ENCODE data around the gene GCSAML. TPM values are rescaled to one million over a fixed set of nuclear protein-coding genes. Genes with fewer than 3 reads are reported as not detected.

GCSAML gene
- total and polyA plus RNA-seq, 2 experiments from 2014 or later: not detected

DNA sequence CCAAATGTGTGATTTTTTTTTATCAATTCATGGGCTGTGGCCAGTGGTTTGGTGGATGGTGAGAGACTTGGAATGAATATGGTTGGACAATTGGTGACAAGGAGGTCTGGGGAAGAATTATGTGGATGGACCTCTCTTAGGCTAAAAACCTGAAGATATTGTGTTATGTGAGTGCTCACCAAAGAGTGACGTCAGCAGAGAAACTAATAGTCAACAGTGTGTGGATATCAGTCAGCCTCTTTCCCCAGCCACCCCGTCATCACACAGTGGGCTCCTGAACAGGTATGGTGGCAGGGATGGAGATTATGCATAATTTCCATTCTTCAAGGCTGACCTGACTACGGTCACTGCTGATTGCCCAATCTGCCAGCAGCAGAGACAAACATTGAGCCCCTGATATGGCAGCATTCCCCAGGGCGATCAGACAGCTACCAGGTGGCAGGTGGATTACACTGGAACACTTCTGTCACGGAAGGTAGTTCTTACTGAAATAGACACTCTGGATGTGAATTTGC is 30.1 kb downstream of the GCSAML start:
- no peaks in the 10 kb centered on the region for H3K9me3 Mint-ChIP-seq

DNA sequence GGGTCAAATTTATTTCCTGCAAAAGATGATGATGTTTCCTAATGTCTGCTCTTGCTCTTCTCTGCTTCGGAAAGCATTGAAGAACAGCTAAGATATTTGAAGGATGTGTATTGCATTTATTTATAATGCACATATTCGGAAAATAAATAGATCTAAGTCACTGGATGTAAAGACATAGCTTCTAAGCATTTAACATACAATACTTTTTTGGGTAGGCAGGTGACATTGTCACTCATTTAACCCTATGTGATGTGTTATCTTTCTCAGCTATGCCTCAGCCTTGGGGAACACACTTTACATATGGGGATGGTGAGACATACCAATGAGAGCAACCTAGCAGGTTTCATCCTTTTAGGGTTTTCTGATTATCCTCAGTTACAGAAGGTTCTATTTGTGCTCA is 39.1 kb downstream of the GCSAML start, which contains the start of gene OR2G2:
OR2G2 (plus strand) TSS at position 301 of the 400 bp plus-strand sequence; CDS start at position 301, 0 bp downstream.
- Mint-ChIP-seq H3K27ac (no peak within 1 kb of the TSS), H3K9me3 (peaks cover 16% of the 10 kb centered on the region), H3K27me3 (ENCODE audit: insufficient read depth, low read depth, poor library complexity) (peaks cover 7% of the 10 kb centered on the region), H3K36me3 (ENCODE audit: low read depth) (no peaks in the 10 kb centered on the region), H3K4me3 (no peak within 1 kb of the TSS), H3K4me1 (no peaks in the 10 kb centered on the region)
- ATAC-seq (no peak), DNase-seq (ENCODE audit: low spot score) (no peak)
- H3K27ac ChIP-seq (ENCODE audit: low read depth): no peak within 1 kb of the TSS
- H4K20me1 ChIP-seq (replicated peaks; ENCODE audit: insufficient read depth): no peaks in the 10 kb centered on the region
- no peak for TF ChIP-seq STAT1 (IDR thresholded peaks at IDR 0.05; ENCODE audit: unreplicated experiment)
- no peak for TF ChIP-seq CREB1 (CRISPR knock-in tag; IDR thresholded peaks at IDR 0.05; ENCODE audit: low read depth)
- no peak for TF ChIP-seq NANOG (IDR thresholded peaks at IDR 0.05; ENCODE audit: borderline replicate concordance)
- TF ChIP-seq ZNF331 (CRISPR knock-in tag; IDR thresholded peaks at IDR 0.05; ENCODE audit: low read depth): no peak
- TF ChIP-seq ZNF114 (CRISPR knock-in tag; IDR thresholded peaks at IDR 0.05): no peak
- no peak for TF ChIP-seq EZH2phosphoT487 (IDR thresholded peaks at IDR 0.05; ENCODE audit: unreplicated experiment)
- TF ChIP-seq, protein P1, sequence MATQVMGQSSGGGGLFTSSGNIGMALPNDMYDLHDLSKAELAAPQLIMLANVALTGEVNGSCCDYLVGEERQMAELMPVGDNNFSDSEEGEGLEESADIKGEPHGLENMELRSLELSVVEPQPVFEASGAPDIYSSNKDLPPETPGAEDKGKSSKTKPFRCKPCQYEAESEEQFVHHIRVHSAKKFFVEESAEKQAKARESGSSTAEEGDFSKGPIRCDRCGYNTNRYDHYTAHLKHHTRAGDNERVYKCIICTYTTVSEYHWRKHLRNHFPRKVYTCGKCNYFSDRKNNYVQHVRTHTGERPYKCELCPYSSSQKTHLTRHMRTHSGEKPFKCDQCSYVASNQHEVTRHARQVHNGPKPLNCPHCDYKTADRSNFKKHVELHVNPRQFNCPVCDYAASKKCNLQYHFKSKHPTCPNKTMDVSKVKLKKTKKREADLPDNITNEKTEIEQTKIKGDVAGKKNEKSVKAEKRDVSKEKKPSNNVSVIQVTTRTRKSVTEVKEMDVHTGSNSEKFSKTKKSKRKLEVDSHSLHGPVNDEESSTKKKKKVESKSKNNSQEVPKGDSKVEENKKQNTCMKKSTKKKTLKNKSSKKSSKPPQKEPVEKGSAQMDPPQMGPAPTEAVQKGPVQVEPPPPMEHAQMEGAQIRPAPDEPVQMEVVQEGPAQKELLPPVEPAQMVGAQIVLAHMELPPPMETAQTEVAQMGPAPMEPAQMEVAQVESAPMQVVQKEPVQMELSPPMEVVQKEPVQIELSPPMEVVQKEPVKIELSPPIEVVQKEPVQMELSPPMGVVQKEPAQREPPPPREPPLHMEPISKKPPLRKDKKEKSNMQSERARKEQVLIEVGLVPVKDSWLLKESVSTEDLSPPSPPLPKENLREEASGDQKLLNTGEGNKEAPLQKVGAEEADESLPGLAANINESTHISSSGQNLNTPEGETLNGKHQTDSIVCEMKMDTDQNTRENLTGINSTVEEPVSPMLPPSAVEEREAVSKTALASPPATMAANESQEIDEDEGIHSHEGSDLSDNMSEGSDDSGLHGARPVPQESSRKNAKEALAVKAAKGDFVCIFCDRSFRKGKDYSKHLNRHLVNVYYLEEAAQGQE (IDR thresholded peaks at IDR 0.05; ENCODE audit: unreplicated experiment): no peak
- H3K9me2 ChIP-seq (ENCODE audit: insufficient read depth): no peaks in the 10 kb centered on the region
- H3K36me3 ChIP-seq (ENCODE audit: insufficient read depth): no peaks in the 10 kb centered on the region
- H3K4me2 ChIP-seq: no peak within 1 kb of the TSS
- H3K79me2 ChIP-seq (replicated peaks; ENCODE audit: insufficient read depth): no peaks in the 10 kb centered on the region
- no peak within 1 kb of the TSS for H3K4me3 ChIP-seq
- no peaks in the 10 kb centered on the region for H3F3A ChIP-seq (replicated peaks; ENCODE audit: low read depth)
- no peak within 1 kb of the TSS for H2AFZ ChIP-seq
- no peaks in the 10 kb centered on the region for H3K4me1 ChIP-seq (ENCODE audit: insufficient read depth)
- H3K27me3 ChIP-seq (ENCODE audit: insufficient read depth): no peaks in the 10 kb centered on the region

More for the DNA sequence above, 30.1 kb downstream of the GCSAML start:
- no peak overlapping the region for H3K27ac ChIP-seq (ENCODE audit: low read depth)
- H3K4me1 ChIP-seq (ENCODE audit: insufficient read depth): no peaks in the 10 kb centered on the region
- H3K79me2 ChIP-seq (replicated peaks; ENCODE audit: insufficient read depth): no peaks in the 10 kb centered on the region
- ATAC-seq: no peak
- H3K4me1 Mint-ChIP-seq: no peaks in the 10 kb centered on the region
- H3K4me2 ChIP-seq: no peak overlapping the region
- no peaks in the 10 kb centered on the region for H3F3A ChIP-seq (replicated peaks; ENCODE audit: low read depth)
- H3K4me3 ChIP-seq: no peak overlapping the region
- H2AFZ ChIP-seq: no peak overlapping the region
- no peaks in the 10 kb centered on the region for H3K27me3 Mint-ChIP-seq (ENCODE audit: insufficient read depth, low read depth, poor library complexity)
- peaks cover 5% of the 10 kb centered on the region; the same call in 1 of the 2 replicates for H3K9me2 ChIP-seq (ENCODE audit: insufficient read depth)
- TF ChIP-seq, protein P2, sequence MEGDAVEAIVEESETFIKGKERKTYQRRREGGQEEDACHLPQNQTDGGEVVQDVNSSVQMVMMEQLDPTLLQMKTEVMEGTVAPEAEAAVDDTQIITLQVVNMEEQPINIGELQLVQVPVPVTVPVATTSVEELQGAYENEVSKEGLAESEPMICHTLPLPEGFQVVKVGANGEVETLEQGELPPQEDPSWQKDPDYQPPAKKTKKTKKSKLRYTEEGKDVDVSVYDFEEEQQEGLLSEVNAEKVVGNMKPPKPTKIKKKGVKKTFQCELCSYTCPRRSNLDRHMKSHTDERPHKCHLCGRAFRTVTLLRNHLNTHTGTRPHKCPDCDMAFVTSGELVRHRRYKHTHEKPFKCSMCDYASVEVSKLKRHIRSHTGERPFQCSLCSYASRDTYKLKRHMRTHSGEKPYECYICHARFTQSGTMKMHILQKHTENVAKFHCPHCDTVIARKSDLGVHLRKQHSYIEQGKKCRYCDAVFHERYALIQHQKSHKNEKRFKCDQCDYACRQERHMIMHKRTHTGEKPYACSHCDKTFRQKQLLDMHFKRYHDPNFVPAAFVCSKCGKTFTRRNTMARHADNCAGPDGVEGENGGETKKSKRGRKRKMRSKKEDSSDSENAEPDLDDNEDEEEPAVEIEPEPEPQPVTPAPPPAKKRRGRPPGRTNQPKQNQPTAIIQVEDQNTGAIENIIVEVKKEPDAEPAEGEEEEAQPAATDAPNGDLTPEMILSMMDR (conservative IDR thresholded peaks at IDR 0.05; ENCODE audit: low read depth in 2 of 2): no peak
- no peaks in the 10 kb centered on the region for H3K36me3 ChIP-seq (ENCODE audit: insufficient read depth)
- no peaks in the 10 kb centered on the region for H3K36me3 Mint-ChIP-seq (ENCODE audit: low read depth)
- H3K27me3 ChIP-seq (ENCODE audit: insufficient read depth): no peaks in the 10 kb centered on the region
- no peaks in the 10 kb centered on the region for H4K20me1 ChIP-seq (replicated peaks; ENCODE audit: insufficient read depth)
- DNase-seq (ENCODE audit: low spot score): no peak
- H3K4me3 Mint-ChIP-seq: no peak overlapping the region
- H3K27ac Mint-ChIP-seq: peak overlapping the region; percentile 37; the same call in 1 of the 2 replicates
